NOMO-1 (cell line): ENCODE data around the gene PCBP3.
A peak's percentile ranks its signal among the peaks of the same experiment; 100 is the strongest.

Source experiments
- DNase-seq, 2 experiments: peaks; one replicate each; lab custom pipeline; 2025; ENCODE audit not compliant: unreplicated experiment in 2 of 2; lab: John Stamatoyannopoulos, UW

Gene PCBP3

GRCh38 chr21:45868086-45868485 is 224.6 kb downstream of the PCBP3 start:
- no peak for DNase-seq

- DNase-seq, result no peak
These were observed 225.0 kb downstream of the PCBP3 start for GRCh38 chr21:45868488-45868887.

GRCh38 chr21:45869121-45870007 is 225.8 kb downstream of the PCBP3 start:
- no peak for DNase-seq

- no peak for DNase-seq
These were observed 226.9 kb downstream of the PCBP3 start for GRCh38 chr21:45870421-45870820.

GRCh38 chr21:45870851-45871615 is 227.5 kb downstream of the PCBP3 start:
- no peak for DNase-seq

- DNase-seq, result no peak
These were observed 228.2 kb downstream of the PCBP3 start for GRCh38 chr21:45871616-45872236.

- DNase-seq, result no peak
These were observed 228.9 kb downstream of the PCBP3 start for GRCh38 chr21:45872471-45872870.

- no peak for DNase-seq
These were observed 229.4 kb downstream of the PCBP3 start for GRCh38 chr21:45872902-45873301.

- no peak for DNase-seq
These were observed 229.9 kb downstream of the PCBP3 start for GRCh38 chr21:45873418-45873817.

- DNase-seq, result no peak
These were observed 230.3 kb downstream of the PCBP3 start for GRCh38 chr21:45873866-45874265.

- peak; percentile 58 to 71 for DNase-seq
These were observed 231.3 kb downstream of the PCBP3 start for GRCh38 chr21:45874716-45875415.

- no peak for DNase-seq
These were observed 231.9 kb downstream of the PCBP3 start for GRCh38 chr21:45875416-45875760.

GRCh38 chr21:45875881-45876280 is 232.4 kb downstream of the PCBP3 start:
- no peak for DNase-seq

- no peak for DNase-seq
These were observed 233.1 kb downstream of the PCBP3 start for GRCh38 chr21:45876381-45877170.

GRCh38 chr21:45877171-45877438 is 233.6 kb downstream of the PCBP3 start:
- no peak for DNase-seq

GRCh38 chr21:45877821-45878469 is 234.4 kb downstream of the PCBP3 start:
- no peak for DNase-seq

GRCh38 chr21:45880097-45881068 is 236.9 kb downstream of the PCBP3 start:
- peak; percentile 6 to 57 for DNase-seq

- DNase-seq, result no peak
These were observed 239.1 kb downstream of the PCBP3 start for GRCh38 chr21:45882645-45883044.

GRCh38 chr21:45883090-45883489 is 239.6 kb downstream of the PCBP3 start:
- DNase-seq, result no peak
